Kidney glomerular epithelial cell (primary cell): ENCODE results near the gene LRRC30.

Experiments used
- DNase-seq: peaks from one replicate; lab custom pipeline; 2025; lab: John Stamatoyannopoulos, UW

LRRC30 gene

DNA sequence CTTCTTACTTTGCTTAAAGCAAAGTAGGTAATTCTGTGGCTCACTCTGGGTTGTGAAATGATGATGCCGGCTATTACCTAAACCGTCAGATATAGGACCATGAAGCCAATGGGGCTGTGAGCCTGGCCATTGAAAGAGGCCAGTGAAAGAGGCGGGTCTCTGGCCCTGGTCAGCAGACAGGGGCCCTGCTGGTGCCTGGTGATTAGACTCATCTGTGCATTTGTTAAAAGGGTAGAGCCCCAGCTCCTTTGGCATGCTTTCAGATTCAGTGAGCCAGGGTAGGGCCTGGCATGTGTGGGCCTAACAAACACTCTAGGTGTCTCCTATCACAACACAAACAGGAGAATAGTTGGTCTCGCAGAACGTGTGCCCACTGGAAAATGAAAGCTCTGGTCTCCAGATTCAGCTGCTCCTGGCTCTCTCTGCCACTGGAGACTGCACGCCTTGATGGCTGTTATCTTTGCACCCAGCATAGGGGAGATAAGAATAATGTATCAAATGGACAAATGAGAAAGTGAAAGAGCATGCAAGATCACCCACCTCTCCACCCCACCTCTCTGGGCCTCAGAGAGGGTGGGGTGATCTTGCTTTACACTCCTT, 6.9 kb downstream of the LRRC30 start:
- no peak for DNase-seq

DNA sequence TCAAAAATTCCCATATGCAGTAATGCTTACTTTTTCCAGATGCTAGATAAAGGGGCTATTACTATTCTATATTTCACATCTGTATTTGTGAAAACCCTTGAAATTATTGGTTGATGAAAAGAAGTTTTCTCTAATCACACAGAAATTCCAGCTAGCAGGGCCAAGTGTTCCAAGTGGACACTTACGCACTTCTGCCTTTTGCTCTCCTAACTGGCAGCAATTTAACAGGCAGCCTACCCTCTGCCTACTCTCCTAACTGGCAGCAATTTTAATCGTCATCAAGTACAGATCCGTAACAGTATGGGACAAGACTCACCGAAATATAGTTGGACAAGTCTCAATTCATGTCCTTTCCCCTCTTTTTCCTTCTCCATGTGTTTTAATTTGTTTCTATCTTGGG, 12.0 kb downstream of the LRRC30 start:
- DNase-seq = no peak

DNA sequence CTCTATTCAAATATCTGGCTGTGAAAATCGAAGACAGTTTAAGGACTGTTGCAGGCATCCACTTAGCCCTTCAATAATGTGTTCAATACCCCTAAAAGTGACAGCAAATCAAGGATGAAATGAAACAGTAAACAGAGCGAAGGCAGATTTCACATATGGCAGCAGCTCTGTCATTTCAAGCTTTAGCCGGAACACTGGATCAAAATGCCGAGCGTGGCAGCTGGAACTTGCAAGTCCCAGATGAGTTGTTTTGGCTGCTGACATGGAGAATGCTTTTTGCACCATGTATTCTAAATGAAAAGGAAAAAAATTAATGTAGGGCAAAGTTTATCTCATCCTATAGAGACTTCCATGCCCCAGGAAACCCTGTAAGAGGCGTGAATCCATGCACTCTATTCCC, 18.0 kb downstream of the LRRC30 start:
- no peak for DNase-seq

DNA sequence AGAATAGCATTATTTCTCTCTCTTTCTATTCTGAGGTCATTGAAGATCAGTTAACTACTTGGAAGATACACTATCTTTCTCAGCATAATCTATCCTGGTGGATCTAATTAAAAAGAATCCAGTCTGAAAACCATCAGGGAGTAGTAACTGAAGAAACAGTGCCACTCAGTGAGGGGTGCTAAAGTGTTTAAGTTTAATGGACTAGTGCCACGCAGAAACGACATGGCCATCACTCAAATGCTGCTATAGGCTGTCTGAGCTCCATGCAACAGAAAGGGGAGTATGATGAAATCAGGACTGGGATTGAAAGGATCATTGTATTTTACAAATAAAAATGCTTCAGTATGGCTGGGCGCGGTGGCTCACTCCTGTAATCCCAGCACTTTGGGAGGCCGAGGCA, 23.3 kb downstream of the LRRC30 start:
- DNase-seq = no peak

DNA sequence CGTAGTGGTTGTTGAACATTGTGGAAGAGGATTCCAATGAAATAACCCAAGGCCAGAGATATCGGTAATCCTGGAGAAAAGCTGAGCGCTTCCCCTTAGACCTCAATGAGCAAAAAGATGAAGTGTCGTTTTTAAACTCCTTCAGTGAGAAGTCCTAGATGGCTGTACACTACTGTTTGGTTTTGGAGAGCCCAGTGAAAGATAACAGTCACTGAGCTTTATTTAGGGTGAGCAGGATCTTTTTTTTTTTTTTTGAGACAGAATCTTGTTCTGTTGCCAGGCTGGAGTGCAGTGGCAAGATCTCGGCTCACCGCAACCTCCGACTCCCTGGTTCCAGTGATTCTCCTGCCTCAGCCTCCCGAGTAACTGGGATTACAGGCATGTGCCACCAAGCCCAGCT, 24.2 kb downstream of the LRRC30 start:
- no peak for DNase-seq

DNA sequence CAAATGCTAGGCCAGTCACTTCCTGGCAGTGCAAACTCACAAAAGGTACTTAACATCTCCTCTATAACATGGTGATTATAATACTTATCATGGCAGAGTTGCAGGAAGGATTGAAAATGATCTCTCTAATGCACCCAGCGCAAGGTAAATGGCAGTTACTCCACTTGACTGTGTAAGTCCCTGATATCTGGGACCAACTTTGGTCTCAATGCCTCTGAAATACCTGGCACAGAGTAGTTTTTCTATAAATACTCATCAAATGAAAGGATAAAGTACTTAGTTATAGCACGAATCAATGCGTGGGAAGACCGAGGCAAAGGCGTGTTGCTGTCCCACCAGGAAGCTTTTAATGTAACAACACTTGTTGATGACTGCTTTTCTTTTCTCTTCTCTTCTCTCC, 24.8 kb downstream of the LRRC30 start:
- no peak for DNase-seq

DNA sequence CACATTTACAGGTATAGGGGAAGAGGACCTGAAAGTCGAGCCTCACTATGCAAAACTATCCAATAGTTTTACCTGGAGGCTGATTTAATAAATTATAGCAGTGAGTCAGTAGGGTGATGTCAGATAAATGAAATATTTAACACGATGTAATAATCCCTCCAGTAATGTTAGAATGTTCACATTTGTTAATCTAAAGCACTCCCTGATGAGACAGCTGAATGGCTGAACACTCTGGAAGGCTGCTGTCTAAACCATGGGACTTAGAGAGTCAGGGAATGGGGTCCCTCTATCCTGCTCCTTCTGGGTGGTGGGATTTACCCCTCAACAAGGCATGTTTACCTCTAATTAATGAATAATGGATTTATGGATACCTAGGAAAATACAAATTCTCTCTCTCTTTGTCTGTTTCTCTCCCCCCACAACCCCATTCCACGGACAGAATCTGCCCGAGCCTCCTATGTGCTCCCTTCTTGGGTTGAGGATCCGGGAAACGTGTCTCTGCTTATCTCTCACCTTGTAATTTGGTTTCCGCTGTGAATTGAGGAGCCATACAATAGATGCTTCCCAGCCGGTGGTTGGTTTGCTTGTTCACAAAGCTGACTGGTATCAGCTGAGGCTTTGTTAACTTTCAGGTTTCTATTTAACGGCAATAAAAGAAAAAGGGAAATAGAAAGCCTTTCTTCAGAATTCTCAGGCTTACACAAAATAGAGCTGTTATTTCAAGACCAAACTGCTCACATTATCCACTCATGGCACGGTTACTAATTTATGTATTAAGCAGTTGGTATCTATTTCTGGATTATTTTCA, 25.9 kb downstream of the LRRC30 start:
- DNase-seq = no peak

DNA sequence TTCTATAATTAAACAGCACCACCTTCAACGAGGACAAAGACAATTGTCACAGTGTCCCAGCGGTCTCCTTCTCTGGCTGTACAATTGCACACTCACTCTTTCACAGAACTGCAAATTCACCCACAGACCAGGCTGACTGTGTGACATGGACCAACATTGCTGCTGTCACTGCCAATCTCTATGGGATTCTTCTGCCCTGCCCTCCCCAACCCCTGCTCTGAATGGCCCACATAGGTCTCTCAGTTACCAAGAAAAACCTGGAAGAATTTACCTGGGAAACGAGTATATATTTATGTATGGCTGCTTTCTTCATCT, 26.5 kb downstream of the LRRC30 start:
- DNase-seq = no peak

DNA sequence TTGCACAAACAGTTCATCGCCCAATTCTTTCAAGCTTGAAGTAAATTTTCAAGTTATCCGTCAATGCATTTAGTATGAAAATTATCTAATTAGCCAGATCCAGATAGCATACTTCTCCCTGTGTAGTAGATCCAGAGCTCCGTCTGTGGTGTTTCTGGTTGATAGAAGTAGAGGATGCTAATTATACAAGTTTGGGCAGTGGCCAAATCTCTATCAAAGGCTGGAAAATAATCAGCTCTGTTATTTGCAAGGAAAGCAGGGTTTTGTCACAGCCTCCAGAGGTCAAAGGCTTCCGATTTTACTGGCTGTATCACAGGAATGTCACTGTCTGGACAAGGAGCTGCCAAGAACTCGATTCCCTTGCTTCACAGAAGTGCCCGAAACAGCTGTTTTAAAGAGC, 28.6 kb downstream of the LRRC30 start:
- no peak for DNase-seq

DNA sequence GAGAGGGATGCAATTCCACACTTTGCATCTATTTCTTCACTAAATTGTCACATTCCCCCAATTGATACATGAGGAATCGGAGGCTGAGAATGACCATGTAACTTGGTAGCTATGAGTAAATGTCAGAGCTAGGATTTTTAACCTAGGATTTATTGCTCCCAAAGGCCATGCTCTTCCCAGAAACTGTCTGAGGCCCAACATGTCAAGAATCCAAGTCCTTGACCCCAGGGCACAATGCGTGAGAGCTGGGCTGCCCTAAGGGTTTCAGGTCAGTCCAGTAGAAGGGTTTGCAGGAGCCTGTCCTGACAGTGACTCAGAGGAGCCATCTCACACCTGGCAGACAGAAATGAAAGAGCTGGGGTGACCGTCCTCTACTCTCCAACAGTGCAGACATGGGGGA, 30.3 kb downstream of the LRRC30 start:
- no peak for DNase-seq

DNA sequence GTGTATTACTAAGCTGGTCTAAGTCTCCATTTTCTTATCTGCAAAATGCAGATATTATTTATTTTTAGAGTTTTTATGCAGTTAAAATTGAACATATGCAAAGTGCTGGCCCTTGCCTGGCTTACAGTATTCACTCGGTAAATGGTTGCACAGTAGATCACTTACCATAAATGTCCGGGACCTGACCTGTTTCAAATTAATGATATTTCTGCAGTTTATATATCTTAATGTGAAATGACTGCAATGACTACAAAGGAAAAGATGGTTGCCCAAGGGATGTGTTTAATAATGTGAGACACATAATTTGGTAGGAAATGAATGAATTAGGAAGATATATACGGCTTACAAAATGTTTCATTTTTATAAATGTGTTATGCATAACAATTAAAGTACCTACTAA, 37.1 kb downstream of the LRRC30 start:
- DNase-seq = no peak

DNA sequence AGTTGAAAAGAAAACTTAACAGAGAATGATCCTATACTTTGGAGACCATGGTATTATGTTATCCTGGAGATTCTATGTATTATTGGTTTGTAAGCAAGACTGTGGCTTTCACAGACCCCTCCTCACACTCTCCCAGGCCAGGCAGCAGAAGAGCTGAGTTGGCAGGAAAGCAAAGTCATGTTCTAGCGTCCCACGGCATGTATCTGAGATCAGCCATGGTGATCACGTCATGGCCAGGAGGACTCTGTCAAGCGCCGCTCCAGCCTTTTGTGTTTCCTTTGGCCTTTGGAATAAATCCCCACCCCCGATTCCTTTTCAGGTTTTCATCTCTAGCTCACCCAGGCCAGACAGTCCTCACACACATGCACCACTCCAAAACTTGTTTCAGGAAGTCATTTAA, 39.1 kb downstream of the LRRC30 start:
- no peak for DNase-seq

DNA sequence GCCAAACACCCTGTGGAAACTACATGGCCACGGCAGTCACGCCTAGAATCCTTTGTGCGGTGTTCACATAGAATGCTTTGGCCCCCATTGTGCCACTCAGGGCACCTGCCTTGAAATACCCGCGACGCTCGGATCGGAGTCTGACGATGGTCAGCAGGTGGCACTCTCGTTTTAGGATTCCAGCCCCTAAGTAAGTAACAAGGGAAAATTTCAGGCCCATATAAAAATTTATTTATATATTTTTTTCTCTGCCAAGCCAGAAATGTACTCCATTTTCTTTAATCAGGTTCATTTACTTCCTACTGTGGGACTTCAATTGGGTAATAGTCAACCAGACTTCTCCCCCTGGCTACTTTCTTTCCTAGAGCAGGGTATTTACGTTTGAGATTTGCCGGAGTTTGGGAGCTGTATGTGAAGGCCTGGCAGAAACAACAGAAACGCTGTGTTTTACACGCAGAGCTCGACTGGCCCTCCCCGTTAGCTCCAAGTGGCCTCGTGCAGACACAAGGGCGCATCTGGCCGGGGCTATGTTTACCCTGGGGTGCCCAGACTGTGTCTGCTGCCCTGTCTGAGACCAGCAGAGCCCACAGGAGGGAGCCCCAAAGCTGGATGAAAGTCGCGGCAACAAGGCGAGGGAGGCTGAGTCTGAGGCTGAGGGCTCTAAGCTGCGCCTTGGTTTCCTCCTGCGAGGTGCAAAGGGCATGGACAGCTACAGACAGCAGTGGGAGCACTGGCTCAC, 41.6 kb downstream of the LRRC30 start:
- DNase-seq = peak; percentile 82

DNA sequence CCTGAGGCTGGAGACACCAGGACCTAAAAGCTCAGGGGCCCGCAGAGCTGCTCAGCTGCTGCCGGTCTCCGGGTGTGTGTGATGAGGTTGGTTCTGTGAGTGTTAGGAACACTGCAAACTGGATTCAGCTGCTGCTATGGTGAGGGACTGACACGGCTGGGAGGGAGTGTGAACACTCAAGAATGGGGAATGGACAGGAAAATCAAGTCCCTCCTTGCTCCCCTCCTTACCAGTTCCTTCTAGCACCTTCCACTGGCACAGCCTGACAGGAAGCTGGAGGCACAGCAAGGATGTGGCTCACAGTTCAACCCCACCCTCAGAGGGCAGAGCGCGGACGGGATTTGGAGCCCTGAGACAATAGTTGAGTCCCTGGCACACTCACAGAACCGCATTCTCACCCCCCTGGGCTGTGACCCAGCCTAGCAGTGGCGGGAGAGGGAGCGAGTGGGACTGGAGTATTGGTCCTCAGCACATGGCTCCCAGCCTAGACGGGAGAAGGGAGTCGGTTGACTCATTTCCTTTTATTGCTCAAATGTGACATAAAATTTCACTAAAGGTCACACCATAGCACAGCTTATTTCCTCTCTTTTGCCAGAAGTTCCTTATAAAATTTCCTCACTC, 42.5 kb downstream of the LRRC30 start:
- DNase-seq = no peak

DNA sequence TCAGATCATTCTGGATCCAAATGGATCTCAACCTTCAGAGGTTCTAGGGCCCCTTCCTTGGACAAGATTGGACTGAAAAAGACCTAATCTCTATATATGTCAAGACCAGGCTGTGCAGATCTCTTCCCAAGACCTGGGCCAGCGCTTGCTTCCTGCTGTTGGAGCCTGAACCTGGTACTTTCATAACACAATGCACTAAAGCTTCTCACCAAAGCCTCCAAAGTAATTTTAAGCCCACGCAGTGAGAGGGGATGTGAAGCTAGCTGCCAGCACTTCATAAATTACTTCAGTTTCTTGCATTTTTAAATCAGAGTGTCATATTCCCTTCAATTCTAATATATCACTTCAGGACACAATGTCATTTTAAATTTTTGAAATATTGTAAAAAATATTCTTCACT, 50.7 kb downstream of the LRRC30 start:
- DNase-seq = no peak
